H9 (cell line): Measurements from ENCODE around the gene CTNNAL1. TPM values are rescaled to one million over a fixed set of nuclear protein-coding genes. Genes with fewer than 3 reads are reported as not detected.

ENCODE experiments used
- DNase-seq: peaks from one replicate; pipeline ENCODE4 v3.0.0-alpha.2; 2017
- H2AFZ ChIP-seq: one replicate; pipeline ENCODE4 v1.6.1; 2013; ENCODE audit warnings: mild to moderate bottlenecking, low read length, control low read depth, moderate library complexity
- H2AK5ac ChIP-seq: 2 replicates; pipeline ENCODE4 v1.6.1; 2013; ENCODE audit warnings: low read length, control low read depth, mixed read lengths; ENCODE audit not compliant: insufficient read length
- H2BK120ac ChIP-seq: one replicate; pipeline ENCODE4 v1.6.1; 2013; ENCODE audit warnings: low read depth, mild to moderate bottlenecking, low read length, control low read depth, inconsistent platforms; ENCODE audit not compliant: poor library complexity, severe bottlenecking
- H2BK12ac ChIP-seq: 2 replicates; pipeline ENCODE4 v1.6.1; 2013; ENCODE audit warnings: low read length, control low read depth, mixed read lengths, low read depth; ENCODE audit not compliant: insufficient read length
- H2BK15ac ChIP-seq: 2 replicates; pipeline ENCODE4 v1.6.1; 2013; ENCODE audit warnings: low read depth, low read length, control low read depth
- H2BK20ac ChIP-seq: one replicate; pipeline ENCODE4 v1.6.1; 2013; ENCODE audit warnings: low read depth, mild to moderate bottlenecking, low read length, control low read depth, inconsistent platforms; ENCODE audit not compliant: poor library complexity, severe bottlenecking
- H2BK5ac ChIP-seq: 2 replicates; pipeline ENCODE4 v1.6.1; 2013; ENCODE audit warnings: low read length, control low read depth, mixed read lengths; ENCODE audit not compliant: insufficient read length
- H3K14ac ChIP-seq: 2 replicates; pipeline ENCODE4 v1.6.1; 2013; ENCODE audit warnings: low read length, control low read depth; ENCODE audit not compliant: insufficient read depth
- H3K18ac ChIP-seq: 2 replicates; pipeline ENCODE4 v1.6.1; 2013; ENCODE audit warnings: low read depth, mild to moderate bottlenecking, mixed read lengths, low read length, control low read depth; ENCODE audit not compliant: insufficient read length
- H3K23ac ChIP-seq: 2 replicates; pipeline ENCODE4 v1.6.1; 2013; ENCODE audit warnings: low read length, control low read depth, mixed read lengths, low read depth; ENCODE audit not compliant: insufficient read length
- H3K23me2 ChIP-seq: 2 replicates; pipeline ENCODE4 v1.6.1; 2013; ENCODE audit warnings: low read depth, mild to moderate bottlenecking, mixed read lengths, low read length, control low read depth; ENCODE audit not compliant: insufficient read length, poor library complexity, severe bottlenecking
- H3K27ac ChIP-seq: 2 replicates; pipeline ENCODE4 v1.5.1; 2013; ENCODE audit warnings: low read length, control low read depth, mixed read lengths, low read depth; ENCODE audit not compliant: insufficient read length
- H3K27me3 ChIP-seq: 2 replicates; pipeline ENCODE4 v1.6.1; 2013; ENCODE audit warnings: low read length, control low read depth, inconsistent platforms; ENCODE audit not compliant: insufficient read depth
- H3K4ac ChIP-seq: 2 replicates; pipeline ENCODE4 v1.6.1; 2013; ENCODE audit warnings: low read depth, mild to moderate bottlenecking, control low read depth, inconsistent platforms, low read length, moderate library complexity
- H3K4me1 ChIP-seq: 2 replicates; pipeline ENCODE4 v1.6.1; 2013; ENCODE audit warnings: low read length, control low read depth, inconsistent platforms; ENCODE audit not compliant: insufficient read depth
- H3K4me2 ChIP-seq: 2 replicates; pipeline ENCODE4 v1.6.1; 2013; ENCODE audit warnings: low read length, control low read depth, mixed read lengths; ENCODE audit not compliant: insufficient read length, insufficient read depth
- H3K56ac ChIP-seq: 2 replicates; pipeline ENCODE4 v1.6.1; 2013; ENCODE audit warnings: low read depth, mild to moderate bottlenecking, mixed read lengths, low read length, control low read depth; ENCODE audit not compliant: insufficient read length
- H3K79me1 ChIP-seq: 2 replicates; pipeline ENCODE4 v1.6.1; 2013; ENCODE audit warnings: low read depth, mild to moderate bottlenecking, moderate library complexity, low read length, control low read depth, inconsistent platforms; ENCODE audit not compliant: insufficient read depth, poor library complexity, severe bottlenecking
- H3K79me2 ChIP-seq: 2 replicates; pipeline ENCODE4 v1.6.1; 2013; ENCODE audit warnings: low read length, control low read depth, inconsistent platforms; ENCODE audit not compliant: insufficient read depth
- H3K9ac ChIP-seq: 2 replicates; pipeline ENCODE4 v1.6.1; 2013; ENCODE audit warnings: low read length, control low read depth, mixed read lengths; ENCODE audit not compliant: insufficient read length; ENCODE audit errors: extremely low read depth
- H3K9me3 ChIP-seq: one replicate; pipeline ENCODE4 v1.6.1; 2013; ENCODE audit warnings: low read depth, low read length, inconsistent platforms; ENCODE audit not compliant: control insufficient read depth
- H3T11ph ChIP-seq: one replicate; pipeline ENCODE4 v1.6.1; 2013; ENCODE audit warnings: mild to moderate bottlenecking, low read length, control low read depth, inconsistent platforms
- H4K20me1 ChIP-seq: one replicate; pipeline ENCODE4 v1.6.1; 2013; ENCODE audit not compliant: control insufficient read depth, insufficient read length, insufficient read depth
- H4K5ac ChIP-seq: 2 replicates; pipeline ENCODE4 v1.6.1; 2013; ENCODE audit warnings: low read depth, mild to moderate bottlenecking, mixed read lengths, low read length, control low read depth; ENCODE audit not compliant: insufficient read length
- H4K8ac ChIP-seq: replicated peaks from 2 replicates; pipeline ENCODE4 v1.6.1; 2013; ENCODE audit warnings: low read length, control low read depth, mixed read lengths, low read depth; ENCODE audit not compliant: insufficient read length
- H4K91ac ChIP-seq: 2 replicates; pipeline ENCODE4 v1.6.1; 2013; ENCODE audit warnings: low read depth, mild to moderate bottlenecking, moderate library complexity, mixed read lengths, low read length, control low read depth; ENCODE audit not compliant: insufficient read length
- H3K27ac Mint-ChIP-seq, 3 experiments: 2 replicates in 2 of 3; 3 replicates in 1 of 3; pipeline ENCODE4 v1.8.0; 2020 to 2021; ENCODE audit warnings: mixed read lengths in 3 of 3, mild to moderate bottlenecking in 1 of 3, moderate library complexity in 1 of 3
- H3K27me3 Mint-ChIP-seq: 2 replicates; pipeline ENCODE4 v1.8.0; 2021; ENCODE audit warnings: low read depth, mild to moderate bottlenecking, moderate library complexity, mixed read lengths
- H3K36me3 Mint-ChIP-seq, 3 experiments: 2 replicates in 2 of 3; 3 replicates in 1 of 3; pipeline ENCODE4 v1.8.0; 2020 to 2021; ENCODE audit warnings: low read depth in 3 of 3, mixed read lengths in 3 of 3; ENCODE audit not compliant: insufficient read depth in 1 of 3
- H3K4me1 Mint-ChIP-seq, 2 experiments: 2 replicates each; pipeline ENCODE4 v1.8.0; 2020; ENCODE audit warnings: mixed read lengths in 2 of 2
- H3K4me3 Mint-ChIP-seq, 2 experiments: 2 replicates in 1 of 2; 3 replicates in 1 of 2; pipeline ENCODE4 v1.8.0; 2020 to 2021; ENCODE audit warnings: mild to moderate bottlenecking in 2 of 2, mixed read lengths in 2 of 2, moderate library complexity in 1 of 2
- H3K9me3 Mint-ChIP-seq, 2 experiments: 2 replicates in 1 of 2; 3 replicates in 1 of 2; pipeline ENCODE4 v1.8.0; 2020; ENCODE audit warnings: mild to moderate bottlenecking in 2 of 2, mixed read lengths in 2 of 2, moderate library complexity in 1 of 2
- WGBS: extraction: QIAGEN DNeasy Blood & Tissue Kit; methylation state at CpG from one replicate; pipeline ENCODE4 v1.1.7; 2013; ENCODE audit warnings: missing lambda C conversion rate, low lambda C conversion rate, mixed read lengths; ENCODE audit not compliant: insufficient read length; ENCODE audit errors: extremely low coverage; 5-methylcytosine and 5-hydroxymethylcytosine counted together
- total RNA-seq: library from RNA; stranded (reverse); gene quantifications from 2 replicates; pipeline ENCODE4 v1.2.1, GENCODE V29; 2021
- TF ChIP-seq, protein P1 (sequence below): fragments of 200-600 bp; sonication (generic); conservative IDR thresholded peaks from 3 replicates; pipeline ENCODE4 v1.8.0; 2021; ENCODE audit warnings: antibody characterized with exemption, mild to moderate bottlenecking

Gene CTNNAL1
- total RNA-seq, 1 experiment from 2014 or later = 52.9 TPM

GRCh38 chr9:108905494-108905893, 107.8 kb downstream of the CTNNAL1 start:
- Histone ChIP-seq H4K5ac (no peak overlapping the region), H2AK5ac (no peak overlapping the region), H4K20me1 (no peaks in the 10 kb centered on the region), H3K27ac (no peak overlapping the region), H3K79me2 (no peaks in the 10 kb centered on the region), H3K18ac (no peak overlapping the region), H2BK15ac (no peak overlapping the region), H3K14ac (no peak overlapping the region), H3K23me2 (no peaks in the 10 kb centered on the region), H2BK120ac (no peak overlapping the region), H3K4me1 (no peaks in the 10 kb centered on the region), H3K79me1 (no peaks in the 10 kb centered on the region), H3K4me2 (no peak overlapping the region), H3K27me3 (no peaks in the 10 kb centered on the region), H3K23ac (no peak overlapping the region), H4K8ac (no peak overlapping the region), H2AFZ (no peak overlapping the region), H2BK12ac (no peak overlapping the region), H2BK20ac (no peak overlapping the region), H4K91ac (no peak overlapping the region), H3K56ac (no peak overlapping the region), H2BK5ac (no peak overlapping the region), H3K4ac (no peak overlapping the region), H3T11ph (no peak overlapping the region), H3K9me3 (no peaks in the 10 kb centered on the region), H3K9ac (no peak overlapping the region)
- no CpG with 5 or more reads among the region's 2 CpGs for WGBS
- Mint-ChIP-seq H3K9me3 (no peaks in the 10 kb centered on the region), H3K4me1 (no peaks in the 10 kb centered on the region), H3K36me3 (peaks cover 12 to 71% (median 61%) of the 10 kb centered on the region in 3 experiments; a peak in 6 of 7 replicates), H3K27ac (no peak overlapping the region), H3K4me3 (no peak overlapping the region), H3K27me3 (no peaks in the 10 kb centered on the region)
- no peak for DNase-seq
- TF ChIP-seq, protein P1, sequence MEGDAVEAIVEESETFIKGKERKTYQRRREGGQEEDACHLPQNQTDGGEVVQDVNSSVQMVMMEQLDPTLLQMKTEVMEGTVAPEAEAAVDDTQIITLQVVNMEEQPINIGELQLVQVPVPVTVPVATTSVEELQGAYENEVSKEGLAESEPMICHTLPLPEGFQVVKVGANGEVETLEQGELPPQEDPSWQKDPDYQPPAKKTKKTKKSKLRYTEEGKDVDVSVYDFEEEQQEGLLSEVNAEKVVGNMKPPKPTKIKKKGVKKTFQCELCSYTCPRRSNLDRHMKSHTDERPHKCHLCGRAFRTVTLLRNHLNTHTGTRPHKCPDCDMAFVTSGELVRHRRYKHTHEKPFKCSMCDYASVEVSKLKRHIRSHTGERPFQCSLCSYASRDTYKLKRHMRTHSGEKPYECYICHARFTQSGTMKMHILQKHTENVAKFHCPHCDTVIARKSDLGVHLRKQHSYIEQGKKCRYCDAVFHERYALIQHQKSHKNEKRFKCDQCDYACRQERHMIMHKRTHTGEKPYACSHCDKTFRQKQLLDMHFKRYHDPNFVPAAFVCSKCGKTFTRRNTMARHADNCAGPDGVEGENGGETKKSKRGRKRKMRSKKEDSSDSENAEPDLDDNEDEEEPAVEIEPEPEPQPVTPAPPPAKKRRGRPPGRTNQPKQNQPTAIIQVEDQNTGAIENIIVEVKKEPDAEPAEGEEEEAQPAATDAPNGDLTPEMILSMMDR = no peak
